Neuronal stem cell (in vitro differentiated cells): ENCODE measurements around the gene HDGF.

ENCODE experiments used
- DNase-seq: peaks from one replicate; pipeline ENCODE4 v3.0.0-alpha.2; 2013; ENCODE audit warnings: low spot score
- H2AFZ ChIP-seq: one replicate; pipeline ENCODE4 v1.6.1; 2013; ENCODE audit warnings: mild to moderate bottlenecking, low read length, inconsistent platforms
- H2AK5ac ChIP-seq: 2 replicates; pipeline ENCODE4 v1.6.1; 2013; ENCODE audit warnings: low read depth, mild to moderate bottlenecking, inconsistent platforms, low read length, moderate library complexity, mixed read lengths
- H2BK120ac ChIP-seq: 2 replicates; pipeline ENCODE4 v1.6.1; 2013; ENCODE audit warnings: low read depth, mild to moderate bottlenecking, inconsistent platforms, low read length, moderate library complexity, mixed read lengths
- H2BK12ac ChIP-seq: one replicate; pipeline ENCODE4 v1.6.1; 2013; ENCODE audit warnings: low read length, inconsistent platforms
- H2BK15ac ChIP-seq: 2 replicates; pipeline ENCODE4 v1.6.1; 2013; ENCODE audit warnings: mild to moderate bottlenecking, low read length, inconsistent platforms, mixed read lengths
- H2BK5ac ChIP-seq: one replicate; pipeline ENCODE4 v1.6.1; 2013; ENCODE audit warnings: inconsistent platforms, mild to moderate bottlenecking, low read length, moderate library complexity
- H3K14ac ChIP-seq: one replicate; pipeline ENCODE4 v1.6.1; 2013; ENCODE audit warnings: low read length, inconsistent platforms
- H3K18ac ChIP-seq: 2 replicates; pipeline ENCODE4 v1.6.1; 2013; ENCODE audit warnings: low read length, inconsistent platforms
- H3K23ac ChIP-seq: 2 replicates; pipeline ENCODE4 v1.6.1; 2013; ENCODE audit warnings: low read depth, mild to moderate bottlenecking, mixed read lengths, low read length, inconsistent platforms; ENCODE audit not compliant: poor library complexity
- H3K27ac ChIP-seq: replicated peaks from 3 replicates; pipeline ENCODE4 v1.5.1; 2013; ENCODE audit warnings: low read length, inconsistent platforms
- H3K27me3 ChIP-seq, 3 experiments: 2 replicates each; pipeline ENCODE4 v1.6.1; 2013; ENCODE audit warnings: low read length in 3 of 3, mild to moderate bottlenecking in 2 of 3, inconsistent platforms in 1 of 3, low read depth in 1 of 3, mixed read lengths in 1 of 3, moderate library complexity in 1 of 3; ENCODE audit not compliant: control insufficient read depth in 3 of 3, insufficient read depth in 3 of 3
- H3K36me3 ChIP-seq, 2 donors: replicated peaks in 1 of 2; 2 replicates each; pipeline ENCODE4 v1.6.1; 2013; ENCODE audit warnings: low read length in 2 of 2; ENCODE audit not compliant: control insufficient read depth in 2 of 2, insufficient read depth in 2 of 2
- H3K4ac ChIP-seq: 2 replicates; pipeline ENCODE4 v1.6.1; 2013; ENCODE audit warnings: inconsistent platforms, mild to moderate bottlenecking, low read length, moderate library complexity
- H3K4me1 ChIP-seq, 2 donors: 1 replicate in 1 of 2; 2 replicates in 1 of 2; pipeline ENCODE4 v1.6.1; 2013; ENCODE audit warnings: low read length in 2 of 2, low read depth in 1 of 2; ENCODE audit not compliant: control insufficient read depth in 2 of 2, insufficient read depth in 1 of 2
- H3K4me2 ChIP-seq: one replicate; pipeline ENCODE4 v1.6.1; 2013; ENCODE audit warnings: mild to moderate bottlenecking, low read length, inconsistent platforms; ENCODE audit not compliant: insufficient read depth, poor library complexity, severe bottlenecking
- H3K4me3 ChIP-seq, 2 donors: 2 replicates each; pipeline ENCODE4 v1.5.1; 2013; ENCODE audit warnings: low read length in 2 of 2, mild to moderate bottlenecking in 2 of 2, inconsistent platforms in 1 of 2, moderate library complexity in 1 of 2
- H3K79me1 ChIP-seq: one replicate; pipeline ENCODE4 v1.6.1; 2013; ENCODE audit warnings: low read depth, mild to moderate bottlenecking, inconsistent platforms, low read length, moderate library complexity
- H3K9ac ChIP-seq: one replicate; pipeline ENCODE4 v1.6.1; 2013; ENCODE audit warnings: mild to moderate bottlenecking, low read depth, low read length, inconsistent platforms; ENCODE audit not compliant: poor library complexity
- H3K9me3 ChIP-seq, 2 donors: replicated peaks in 1 of 2; 2 replicates each; pipeline versions ENCODE3 to v1.6.1; 2013; ENCODE audit warnings: low read length in 2 of 2, mild to moderate bottlenecking in 2 of 2, inconsistent platforms in 1 of 2, low read depth in 1 of 2, mixed read lengths in 1 of 2, moderate library complexity in 1 of 2; ENCODE audit not compliant: control insufficient read depth in 2 of 2, insufficient read depth in 1 of 2
- H4K8ac ChIP-seq: one replicate; pipeline ENCODE4 v1.6.1; 2013; ENCODE audit warnings: low read depth, mild to moderate bottlenecking, inconsistent platforms, low read length, moderate library complexity
- H4K91ac ChIP-seq: one replicate; pipeline ENCODE4 v1.6.1; 2013; ENCODE audit warnings: low read length, low read depth, mild to moderate bottlenecking, inconsistent platforms; ENCODE audit not compliant: poor library complexity
- WGBS, 2 donors: extraction: QIAGEN DNeasy Blood & Tissue Kit; methylation state at CpG; one replicate each; pipeline ENCODE4 v1.1.7; 2013; ENCODE audit warnings: missing lambda C conversion rate in 2 of 2, mixed read lengths in 1 of 2; ENCODE audit not compliant: insufficient read length in 2 of 2, insufficient replicate concordance in 1 of 2; ENCODE audit errors: extremely low coverage in 2 of 2; 5-methylcytosine and 5-hydroxymethylcytosine counted together

HDGF gene

DNA sequence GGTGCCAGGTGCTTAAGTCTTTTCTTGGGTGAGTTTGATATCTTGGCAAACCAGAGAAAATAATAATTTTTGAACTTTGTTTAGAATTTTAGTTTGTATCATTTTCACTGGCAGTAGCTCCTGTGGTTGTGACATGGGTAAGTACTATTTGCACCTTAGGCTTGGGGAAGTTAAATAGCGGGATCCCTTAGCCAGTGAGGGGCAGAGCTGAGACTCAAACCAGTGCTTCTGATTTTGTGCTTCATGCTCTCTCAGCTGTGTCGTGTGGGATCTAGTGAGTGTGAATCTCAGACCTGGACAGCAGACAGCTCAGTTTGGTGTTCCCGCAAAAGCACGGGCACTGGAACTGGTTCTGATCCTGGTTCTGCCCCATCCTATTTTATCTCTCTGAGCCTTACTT is 25.5 kb upstream of the HDGF start:
- no peak overlapping the region for H2BK15ac ChIP-seq
- H3K18ac ChIP-seq = no peak overlapping the region
- H2BK120ac ChIP-seq = no peak overlapping the region
- no peak overlapping the region for H3K14ac ChIP-seq
- no peaks in the 10 kb centered on the region for H3K4me1 ChIP-seq
- H3K27me3 ChIP-seq = no peaks in the 10 kb centered on the region
- H3K9me3 ChIP-seq = no peaks in the 10 kb centered on the region
- H2BK5ac ChIP-seq = no peak overlapping the region
- H2AK5ac ChIP-seq = no peak overlapping the region
- H4K91ac ChIP-seq = no peak overlapping the region
- no peak overlapping the region for H2AFZ ChIP-seq
- H3K27ac ChIP-seq = no peak overlapping the region
- no CpG with 5 or more reads among the region's 4 CpGs for WGBS, 2 donors
- H2BK12ac ChIP-seq = no peak overlapping the region
- H3K4me2 ChIP-seq = no peak overlapping the region
- DNase-seq = no peak
- no peak overlapping the region for H3K23ac ChIP-seq
- no peak overlapping the region for H3K9ac ChIP-seq
- H3K36me3 ChIP-seq = peaks cover 0 to 37% of the 10 kb centered on the region in 2 donors
- no peak overlapping the region for H3K4ac ChIP-seq
- H4K8ac ChIP-seq = no peak overlapping the region
- H3K79me1 ChIP-seq = peaks cover 5% of the 10 kb centered on the region
- H3K4me3 ChIP-seq = no peak overlapping the region

DNA sequence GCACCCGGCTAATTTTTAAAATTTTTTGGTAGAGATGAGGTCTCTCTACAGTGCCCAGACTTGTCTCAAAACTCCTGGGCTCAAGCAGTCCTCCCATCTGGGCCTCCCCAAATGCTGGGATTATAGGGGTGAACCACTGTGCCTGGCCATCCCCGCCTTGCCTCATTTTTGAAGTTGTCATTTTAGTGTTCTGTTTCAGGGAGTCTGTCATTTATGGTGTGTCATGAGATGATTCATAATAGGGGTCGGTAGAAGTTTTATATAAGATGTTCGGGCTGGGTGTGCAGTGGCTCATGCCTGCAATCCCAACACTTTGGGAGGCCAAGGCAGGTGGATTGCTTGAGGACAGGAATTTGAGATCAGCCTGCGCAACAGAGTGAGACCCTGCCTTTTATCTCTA is 24.3 kb upstream of the HDGF start:
- H3K79me1 ChIP-seq = peaks cover 5% of the 10 kb centered on the region
- H3K4me3 ChIP-seq = no peak overlapping the region
- H2BK5ac ChIP-seq = no peak overlapping the region
- no peak overlapping the region for H3K4ac ChIP-seq
- H3K27ac ChIP-seq = no peak overlapping the region
- H3K18ac ChIP-seq = no peak overlapping the region
- no peak overlapping the region for H3K14ac ChIP-seq
- no peak overlapping the region for H2BK15ac ChIP-seq
- WGBS, 2 donors = no CpG with 5 or more reads among the region's 5 CpGs
- H2AK5ac ChIP-seq = no peak overlapping the region
- H3K4me2 ChIP-seq = no peak overlapping the region
- no peaks in the 10 kb centered on the region for H3K4me1 ChIP-seq
- no peak overlapping the region for H4K8ac ChIP-seq
- peaks cover 4 to 37% of the 10 kb centered on the region in 2 donors for H3K36me3 ChIP-seq
- no peak overlapping the region for H2BK120ac ChIP-seq
- H3K9me3 ChIP-seq = no peaks in the 10 kb centered on the region
- H3K23ac ChIP-seq = no peak overlapping the region
- no peak overlapping the region for H4K91ac ChIP-seq
- H2AFZ ChIP-seq = no peak overlapping the region
- DNase-seq = no peak
- no peaks in the 10 kb centered on the region for H3K27me3 ChIP-seq
- H2BK12ac ChIP-seq = no peak overlapping the region
- no peak overlapping the region for H3K9ac ChIP-seq

DNA sequence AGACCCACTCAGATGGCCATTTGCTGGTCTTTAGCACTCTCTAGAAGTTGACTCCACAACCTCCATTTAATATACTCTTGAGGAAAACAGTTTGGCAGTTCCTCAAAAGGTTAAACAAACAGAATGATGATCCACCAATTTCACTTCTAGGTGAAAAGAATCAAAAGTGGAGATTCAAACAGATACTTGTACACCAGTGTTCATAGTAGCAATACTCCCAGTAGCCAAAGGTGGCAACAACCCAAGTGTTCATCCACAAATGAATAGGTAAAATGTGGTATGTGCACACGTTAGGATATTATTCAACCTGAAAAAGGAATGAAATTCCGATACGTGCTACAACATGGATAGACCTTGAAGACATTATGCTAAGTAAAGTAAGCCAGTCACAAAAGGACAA is 22.1 kb upstream of the HDGF start:
- no peak for DNase-seq
- no peak overlapping the region for H2BK12ac ChIP-seq
- H4K91ac ChIP-seq = no peak overlapping the region
- no peak overlapping the region for H4K8ac ChIP-seq
- no peak overlapping the region for H2AFZ ChIP-seq
- no CpG with 5 or more reads among the region's 3 CpGs for WGBS, 2 donors
- no peak overlapping the region for H2BK120ac ChIP-seq
- H3K4me3 ChIP-seq = no peak overlapping the region
- no peak overlapping the region for H3K27ac ChIP-seq
- H3K4ac ChIP-seq = no peak overlapping the region
- no peak overlapping the region for H2BK15ac ChIP-seq
- no peak overlapping the region for H3K23ac ChIP-seq
- no peak overlapping the region for H3K4me2 ChIP-seq
- no peak overlapping the region for H2BK5ac ChIP-seq
- H3K18ac ChIP-seq = no peak overlapping the region
- H2AK5ac ChIP-seq = no peak overlapping the region
- no peaks in the 10 kb centered on the region for H3K27me3 ChIP-seq
- no peak overlapping the region for H3K9ac ChIP-seq
- no peak overlapping the region for H3K14ac ChIP-seq
- H3K4me1 ChIP-seq = peaks cover 5 to 6% of the 10 kb centered on the region in 2 donors
- H3K9me3 ChIP-seq = no peaks in the 10 kb centered on the region
- peaks cover 5 to 53% of the 10 kb centered on the region in 2 donors for H3K36me3 ChIP-seq
- peaks cover 5% of the 10 kb centered on the region for H3K79me1 ChIP-seq

DNA sequence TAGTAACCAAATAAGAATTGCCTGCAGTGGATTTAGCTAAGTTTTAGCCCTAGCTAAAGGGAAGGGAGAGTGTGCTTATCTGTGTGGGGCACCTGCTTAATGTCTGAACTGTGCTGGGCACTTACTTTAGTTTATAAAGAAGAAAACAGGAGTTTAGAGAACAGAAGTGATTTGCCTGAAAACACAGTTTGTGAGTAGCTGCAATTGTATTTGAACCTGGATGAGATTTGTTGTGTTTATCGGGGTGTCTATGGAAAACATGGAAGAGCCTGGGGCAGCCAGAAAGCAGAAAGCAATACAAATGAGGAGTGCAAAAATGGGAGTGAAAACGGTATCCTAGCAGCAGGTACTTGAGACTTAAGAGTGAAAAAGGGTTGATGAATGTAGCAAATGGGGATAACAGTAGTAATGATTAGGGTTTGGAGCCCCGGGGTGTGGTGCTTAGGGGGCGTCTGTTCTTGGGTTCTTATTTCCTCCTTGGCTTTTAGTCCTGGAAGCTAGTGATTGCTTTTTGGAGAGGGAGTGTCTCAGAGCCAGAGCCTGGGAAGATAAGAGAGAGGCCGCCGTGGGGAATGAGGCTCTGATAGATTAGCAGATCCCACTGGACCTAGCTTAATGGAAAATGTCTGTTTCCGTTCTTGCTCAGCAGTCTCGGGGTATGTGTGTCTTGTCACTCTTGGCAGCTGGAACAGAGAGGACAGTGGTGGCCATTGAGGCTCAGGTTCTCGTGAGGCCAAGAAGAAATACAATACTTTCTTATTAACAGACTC is 21.4 kb upstream of the HDGF start:
- Histone ChIP-seq H3K79me1 (peaks cover 8% of the 10 kb centered on the region), H3K4ac (no peak overlapping the region), H2AK5ac (no peak overlapping the region), H2BK5ac (no peak overlapping the region), H3K4me1 (peaks cover 7 to 10% of the 10 kb centered on the region in 2 donors), H3K4me2 (no peak overlapping the region), H2BK15ac (no peak overlapping the region), H4K91ac (no peak overlapping the region), H2BK12ac (no peak overlapping the region), H3K18ac (no peak overlapping the region), H3K9ac (no peak overlapping the region), H2AFZ (no peak overlapping the region), H3K4me3 (no peak overlapping the region), H3K9me3 (no peaks in the 10 kb centered on the region), H2BK120ac (no peak overlapping the region), H3K27me3 (no peaks in the 10 kb centered on the region), H4K8ac (no peak overlapping the region), H3K23ac (no peak overlapping the region), H3K36me3 (peaks cover 5 to 53% of the 10 kb centered on the region in 2 donors), H3K14ac (no peak overlapping the region), H3K27ac (no peak overlapping the region)
- DNase-seq = no peak
- no CpG with 5 or more reads among the region's 9 CpGs for WGBS, 2 donors
